Kidney epithelial cell (primary cell): ENCODE data around the gene CATSPER3. TPM values are rescaled to one million over a fixed set of nuclear protein-coding genes. Genes with fewer than 3 reads are reported as not detected.

Experiments used
- DNase-seq: peaks from one replicate; pipeline ENCODE4 v3.0.0-alpha.2; 2010; ENCODE audit warnings: low read depth
- H3K27me3 ChIP-seq: 2 replicates; pipeline ENCODE4 v1.6.0; 2011; ENCODE audit warnings: low read length; ENCODE audit not compliant: control insufficient read depth, insufficient read depth
- H3K36me3 ChIP-seq: 2 replicates; pipeline ENCODE4 v1.5.1; 2011; ENCODE audit warnings: low read length; ENCODE audit not compliant: control insufficient read depth, insufficient read depth
- H3K4me3 ChIP-seq: 2 replicates; pipeline ENCODE4 v1.5.1; 2011; ENCODE audit warnings: low read depth, mild to moderate bottlenecking, control low read depth, low read length
- total RNA-seq: library from RNA; depleted of rRNA; stranded (reverse); fragments of >200 nt; gene quantifications from 2 replicates; pipeline ENCODE4 v1.2.3, GENCODE V29; 2015
- TF ChIP-seq, protein P1 (sequence below): IDR thresholded peaks from 2 replicates; pipeline ENCODE4 v1.5.1; 2011; ENCODE audit warnings: mild to moderate bottlenecking, moderate library complexity, low read length, control low read depth, inconsistent platforms; ENCODE audit not compliant: insufficient read depth, poor library complexity, severe bottlenecking

Gene CATSPER3
- total RNA-seq, 1 donor from 2014 or later, result 0.13 TPM

DNA sequence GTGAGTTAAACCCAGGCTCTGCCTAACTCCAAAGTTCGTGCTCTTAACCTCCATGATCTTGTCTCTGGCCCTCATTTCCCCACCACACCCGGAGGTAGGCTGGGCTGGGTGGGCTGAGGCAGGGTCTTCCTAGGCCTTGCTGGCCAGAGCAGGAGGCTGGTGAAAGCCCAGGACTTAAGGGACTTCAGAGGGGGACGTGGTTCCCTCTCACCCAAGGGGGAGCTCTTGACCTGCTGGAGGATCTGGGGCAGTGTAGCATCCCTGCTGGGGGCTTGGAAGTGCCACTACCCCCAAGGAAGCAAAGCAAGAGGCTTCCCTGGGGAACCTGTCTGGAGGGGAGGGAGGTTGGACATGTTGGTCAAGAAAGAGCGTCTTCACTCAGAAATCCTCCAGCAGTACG is 51.6 kb downstream of the CATSPER3 start:
- DNase-seq, result no peak
- Histone ChIP-seq H3K27me3 (peaks cover 2% of the 10 kb centered on the region), H3K4me3 (no peak overlapping the region), H3K36me3 (no peaks in the 10 kb centered on the region)
- TF ChIP-seq, protein P1, sequence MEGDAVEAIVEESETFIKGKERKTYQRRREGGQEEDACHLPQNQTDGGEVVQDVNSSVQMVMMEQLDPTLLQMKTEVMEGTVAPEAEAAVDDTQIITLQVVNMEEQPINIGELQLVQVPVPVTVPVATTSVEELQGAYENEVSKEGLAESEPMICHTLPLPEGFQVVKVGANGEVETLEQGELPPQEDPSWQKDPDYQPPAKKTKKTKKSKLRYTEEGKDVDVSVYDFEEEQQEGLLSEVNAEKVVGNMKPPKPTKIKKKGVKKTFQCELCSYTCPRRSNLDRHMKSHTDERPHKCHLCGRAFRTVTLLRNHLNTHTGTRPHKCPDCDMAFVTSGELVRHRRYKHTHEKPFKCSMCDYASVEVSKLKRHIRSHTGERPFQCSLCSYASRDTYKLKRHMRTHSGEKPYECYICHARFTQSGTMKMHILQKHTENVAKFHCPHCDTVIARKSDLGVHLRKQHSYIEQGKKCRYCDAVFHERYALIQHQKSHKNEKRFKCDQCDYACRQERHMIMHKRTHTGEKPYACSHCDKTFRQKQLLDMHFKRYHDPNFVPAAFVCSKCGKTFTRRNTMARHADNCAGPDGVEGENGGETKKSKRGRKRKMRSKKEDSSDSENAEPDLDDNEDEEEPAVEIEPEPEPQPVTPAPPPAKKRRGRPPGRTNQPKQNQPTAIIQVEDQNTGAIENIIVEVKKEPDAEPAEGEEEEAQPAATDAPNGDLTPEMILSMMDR, result no peak

DNA sequence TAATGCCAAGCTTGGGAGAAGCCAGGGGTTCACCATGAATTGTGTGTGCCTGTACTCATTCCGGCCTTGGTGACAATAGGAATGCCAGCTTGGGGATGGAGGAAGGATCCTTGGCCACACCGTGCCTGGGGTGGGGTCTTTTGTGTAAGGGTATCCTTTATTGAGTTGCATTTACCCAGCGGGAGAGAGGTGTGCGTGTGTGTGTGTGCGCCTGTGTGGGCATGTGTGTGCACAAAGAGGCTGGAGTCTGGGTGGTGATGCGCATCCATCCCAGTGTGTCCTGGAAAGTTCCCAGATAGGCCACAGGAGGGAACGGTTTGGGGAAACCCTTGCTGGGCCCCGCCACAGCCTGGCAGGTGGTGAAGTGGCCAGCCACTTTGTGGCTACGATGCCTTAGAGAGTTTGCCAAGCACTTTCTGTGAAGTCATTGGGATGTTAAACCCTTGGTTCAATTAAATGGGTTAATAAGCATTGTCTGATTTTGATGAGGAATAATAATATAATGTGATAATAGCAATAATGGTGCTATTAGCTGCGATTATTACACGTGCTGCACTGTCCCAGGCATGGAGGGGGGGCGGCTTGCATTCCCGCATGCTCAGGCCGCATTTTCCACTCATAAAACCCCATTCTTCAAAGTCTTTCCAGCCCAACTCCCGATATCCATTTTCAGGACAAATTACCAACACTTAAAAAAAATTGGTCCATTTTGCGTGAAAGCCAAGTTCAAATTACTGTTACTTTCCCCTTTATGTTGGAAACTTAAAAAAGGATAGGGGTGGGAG is 52.6 kb downstream of the CATSPER3 start:
- TF ChIP-seq, protein P1, result no peak
- no peak overlapping the region for H3K4me3 ChIP-seq
- H3K27me3 ChIP-seq, result peaks cover 2% of the 10 kb centered on the region
- no peak for DNase-seq
- H3K36me3 ChIP-seq, result no peaks in the 10 kb centered on the region

DNA sequence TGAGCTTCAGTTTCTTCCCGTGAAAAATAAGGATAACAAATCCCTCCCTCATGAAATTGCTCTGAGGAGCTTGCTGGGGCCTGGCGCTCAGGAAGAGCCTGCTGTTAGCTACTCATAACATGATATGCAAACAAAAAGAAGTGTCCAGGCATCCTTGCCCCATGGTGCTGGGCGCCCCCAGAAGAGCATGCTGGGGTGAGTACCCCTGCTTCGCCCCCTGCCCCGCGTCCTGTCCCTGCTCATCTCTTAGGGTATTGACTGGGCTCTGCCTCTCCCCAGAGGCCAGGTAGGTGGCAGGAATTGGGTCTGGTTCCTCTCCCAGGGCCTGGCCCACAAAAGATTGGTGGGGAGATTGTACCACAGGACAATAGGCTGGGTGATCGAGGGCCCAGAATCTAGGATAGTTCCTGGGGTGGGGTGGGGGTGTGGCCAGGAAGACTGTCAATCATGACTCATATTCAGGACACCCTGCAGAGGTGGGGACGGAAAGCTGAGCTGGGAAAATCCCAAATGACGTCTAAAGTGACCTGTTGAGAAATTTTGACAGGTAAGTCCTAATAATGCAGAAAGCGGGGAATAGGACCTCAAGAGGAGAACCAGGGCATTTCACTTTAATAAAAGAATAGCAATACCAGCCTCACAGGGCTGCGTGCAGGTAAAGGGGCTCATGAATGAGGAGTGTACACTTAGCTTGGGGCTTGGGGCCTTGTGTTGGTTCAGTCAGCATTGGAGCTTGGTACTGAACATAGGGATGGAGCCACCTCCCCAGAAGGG is 57.4 kb downstream of the CATSPER3 start:
- peaks cover 45% of the 10 kb centered on the region for H3K27me3 ChIP-seq
- H3K36me3 ChIP-seq, result no peaks in the 10 kb centered on the region
- no peak overlapping the region for H3K4me3 ChIP-seq
- DNase-seq, result peak; percentile 10
- TF ChIP-seq, protein P1, result no peak

DNA sequence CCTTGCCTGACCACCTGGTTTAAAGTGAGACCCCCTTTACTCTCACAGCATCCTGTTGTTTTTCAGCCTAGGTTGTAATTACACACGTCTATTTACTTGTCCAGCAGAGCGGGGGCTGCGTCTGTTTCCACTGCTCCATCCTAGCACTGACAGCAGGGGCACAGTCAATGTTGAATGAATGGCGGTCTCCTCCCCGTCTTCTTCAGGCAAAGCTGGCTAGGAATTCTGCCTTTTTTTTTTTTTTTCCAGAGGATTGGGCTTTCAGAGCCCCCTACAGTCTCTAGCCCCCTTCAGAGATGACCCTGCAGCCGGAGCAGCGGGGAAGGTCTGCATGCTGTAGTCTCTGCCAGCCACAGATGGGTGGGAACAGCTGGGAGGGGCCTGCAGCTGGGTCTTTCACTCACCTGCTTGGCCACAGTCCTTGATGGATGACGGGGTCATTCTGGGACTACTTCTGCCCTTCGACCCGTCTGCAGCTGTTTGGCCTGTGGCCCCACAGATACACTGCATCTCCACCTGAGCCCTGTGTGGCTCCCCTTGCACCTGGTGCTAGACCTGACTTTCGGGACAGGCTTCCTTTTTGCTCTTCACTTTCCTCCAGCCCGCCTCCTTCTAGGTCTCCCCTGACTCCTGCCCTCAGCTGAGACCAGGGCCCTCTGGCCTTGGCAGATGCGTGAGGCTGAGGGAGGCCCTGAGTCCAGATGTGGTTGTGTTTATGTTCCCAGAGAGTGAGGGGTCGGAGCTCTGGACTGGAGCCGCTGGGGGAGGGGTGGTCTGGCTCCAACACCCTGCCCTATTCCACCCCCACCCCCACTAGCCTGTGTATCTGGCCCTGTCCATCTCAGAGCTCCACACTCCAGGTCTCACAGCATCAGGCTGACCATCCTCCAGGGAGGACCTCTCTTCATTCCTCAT is 58.3 kb downstream of the CATSPER3 start:
- peaks cover 54% of the 10 kb centered on the region for H3K27me3 ChIP-seq

DNA sequence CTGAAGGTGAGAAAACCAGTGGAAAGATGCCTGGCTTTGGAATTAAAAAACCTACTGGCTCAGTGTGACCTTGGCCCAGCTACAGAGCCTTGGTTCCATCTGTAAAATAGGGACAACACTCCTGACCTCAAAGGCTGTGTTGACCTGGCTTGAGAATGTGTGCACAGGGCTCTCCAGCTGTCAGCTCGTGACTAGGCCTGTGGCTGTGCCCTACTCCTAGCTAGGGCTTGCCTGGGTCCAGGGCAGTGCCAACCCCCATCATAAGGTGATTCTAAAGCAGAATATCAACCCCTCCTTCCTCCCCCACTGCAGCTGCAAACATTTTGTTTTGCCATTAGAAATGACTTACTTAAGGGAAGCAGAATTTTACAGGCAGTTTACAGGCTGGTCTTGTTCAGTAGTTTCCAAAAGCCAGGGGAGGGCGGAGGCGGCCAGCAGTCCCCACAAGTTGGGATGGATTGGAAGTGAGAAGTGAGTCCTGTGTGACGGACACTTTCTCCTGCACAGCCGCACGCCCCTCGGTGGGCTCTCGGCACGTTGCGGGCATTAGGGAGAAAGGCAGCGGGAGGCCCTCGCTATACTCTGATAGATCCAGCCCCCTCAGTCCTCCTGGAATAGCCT is 59.0 kb downstream of the CATSPER3 start:
- no peak overlapping the region for H3K4me3 ChIP-seq
- DNase-seq, result no peak
- no peaks in the 10 kb centered on the region for H3K36me3 ChIP-seq
- H3K27me3 ChIP-seq, result peaks cover 62% of the 10 kb centered on the region
- TF ChIP-seq, protein P1, result no peak

More for the DNA sequence above, 58.3 kb downstream of the CATSPER3 start:
- TF ChIP-seq, protein P1, result no peak
- no peak for DNase-seq
- Histone ChIP-seq H3K4me3 (no peak overlapping the region), H3K36me3 (no peaks in the 10 kb centered on the region)
